HG03280 (cell line): ENCODE results near the gene SHISA7.
A peak's percentile ranks its signal among the peaks of the same experiment; 100 is the strongest.

ENCODE experiments used
- ATAC-seq: cut with Tn5 transposase; IDR thresholded peaks from one replicate; pipeline ENCODE4 v1.9.1; 2021; ENCODE audit warnings: mild to moderate bottlenecking, moderate library complexity; ENCODE audit not compliant: unreplicated experiment

SHISA7 gene

GRCh38 chr19:55482156-55482961 lies 39.3 kb upstream of the SHISA7 start:
- ATAC-seq, result no peak

DNA sequence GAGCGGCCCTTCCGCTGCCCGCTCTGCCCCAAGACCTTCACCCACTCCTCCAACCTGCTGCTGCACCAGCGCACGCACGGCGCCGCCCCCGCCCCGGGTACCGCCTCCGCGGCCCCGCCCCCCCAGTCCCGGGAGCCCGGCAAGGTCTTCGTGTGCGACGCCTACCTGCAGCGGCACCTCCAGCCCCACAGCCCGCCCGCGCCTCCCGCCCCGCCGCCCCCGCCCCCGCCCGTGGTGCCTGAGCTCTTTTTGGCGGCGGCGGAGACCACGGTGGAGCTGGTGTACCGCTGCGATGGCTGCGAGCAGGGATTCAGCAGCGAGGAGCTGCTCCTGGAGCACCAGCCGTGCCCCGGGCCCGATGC lies 38.7 kb upstream of the SHISA7 start:
- no peak for ATAC-seq

DNA sequence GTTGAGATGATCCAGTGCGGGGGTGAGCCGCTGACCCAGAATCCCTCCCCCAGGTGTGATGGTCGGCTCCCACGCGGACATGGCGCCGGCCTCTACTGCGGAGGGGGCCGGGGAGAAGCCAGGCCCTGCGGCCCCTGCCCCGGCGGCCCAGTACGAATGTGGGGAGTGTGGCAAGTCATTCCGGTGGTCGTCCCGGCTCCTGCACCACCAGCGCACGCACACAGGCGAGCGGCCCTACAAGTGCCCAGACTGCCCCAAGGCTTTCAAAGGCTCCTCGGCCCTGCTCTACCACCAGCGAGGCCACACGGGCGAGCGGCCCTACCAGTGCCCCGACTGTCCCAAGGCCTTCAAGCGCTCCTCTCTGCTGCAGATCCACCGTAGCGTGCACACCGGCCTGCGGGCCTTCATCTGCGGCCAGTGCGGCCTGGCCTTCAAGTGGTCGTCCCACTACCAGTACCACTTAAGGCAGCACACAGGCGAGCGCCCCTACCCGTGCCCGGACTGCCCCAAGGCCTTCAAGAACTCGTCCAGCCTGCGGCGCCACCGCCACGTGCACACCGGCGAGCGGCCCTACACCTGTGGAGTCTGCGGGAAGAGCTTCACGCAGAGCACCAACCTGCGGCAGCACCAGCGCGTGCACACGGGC lies 38.2 kb upstream of the SHISA7 start:
- no peak for ATAC-seq

DNA sequence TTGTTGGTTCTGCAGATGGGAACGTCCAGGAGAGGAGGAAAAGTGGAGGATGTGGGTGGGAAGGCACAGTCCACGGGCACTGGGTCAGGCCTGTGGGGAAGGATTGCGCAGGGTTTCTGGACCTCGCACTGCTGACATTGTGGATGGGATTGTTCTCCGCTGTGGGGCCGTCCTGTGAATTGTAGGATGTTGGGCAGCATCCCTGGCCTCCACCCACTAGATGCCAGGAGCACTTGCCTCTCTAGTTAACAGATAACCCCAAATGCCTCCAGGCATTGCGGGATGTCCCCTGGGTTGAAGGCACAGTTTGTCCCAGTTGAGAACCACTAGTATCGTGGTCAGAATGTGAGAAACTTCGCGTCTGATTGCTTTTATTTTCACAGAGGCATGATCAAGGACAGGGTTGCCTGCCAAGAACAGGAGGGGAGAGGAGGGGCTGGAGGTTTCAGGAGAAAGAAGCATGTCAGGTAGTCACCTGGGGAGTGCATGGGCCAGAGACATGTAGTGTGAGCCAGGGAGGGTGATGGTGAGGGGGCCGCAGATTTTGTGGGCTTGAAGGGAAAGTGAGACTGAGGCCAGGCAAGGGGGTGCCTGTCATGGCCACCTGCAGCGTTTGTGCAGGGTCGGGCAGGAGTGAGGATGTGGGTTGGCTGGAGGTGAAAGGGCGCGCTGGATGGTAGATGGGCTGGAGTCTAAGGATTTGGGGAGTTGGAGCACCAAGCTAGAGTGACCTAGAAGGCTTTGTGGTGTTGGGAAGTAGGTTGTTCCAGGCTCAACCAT lies 36.5 kb upstream of the SHISA7 start:
- ATAC-seq, result no peak

DNA sequence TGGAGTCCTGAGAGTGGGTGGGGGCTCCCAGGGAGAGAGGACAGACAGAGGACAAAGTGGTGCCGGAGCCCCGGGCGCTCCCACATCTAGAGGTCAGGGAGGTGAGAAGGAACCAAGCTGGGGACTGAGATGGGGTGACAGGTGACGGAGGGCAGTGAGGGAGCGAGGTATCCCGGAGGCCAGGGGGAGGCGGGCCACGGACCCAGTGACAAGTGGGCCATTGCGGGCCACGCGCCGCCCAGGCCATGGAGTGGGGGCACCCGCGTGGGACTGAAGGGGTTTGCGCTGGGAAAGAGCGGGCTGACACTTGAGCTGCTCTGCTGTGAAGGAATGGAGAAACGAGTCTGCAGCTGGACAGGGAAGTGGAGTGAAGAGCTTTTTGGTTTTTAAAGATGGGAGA lies 35.9 kb upstream of the SHISA7 start:
- no peak for ATAC-seq

DNA sequence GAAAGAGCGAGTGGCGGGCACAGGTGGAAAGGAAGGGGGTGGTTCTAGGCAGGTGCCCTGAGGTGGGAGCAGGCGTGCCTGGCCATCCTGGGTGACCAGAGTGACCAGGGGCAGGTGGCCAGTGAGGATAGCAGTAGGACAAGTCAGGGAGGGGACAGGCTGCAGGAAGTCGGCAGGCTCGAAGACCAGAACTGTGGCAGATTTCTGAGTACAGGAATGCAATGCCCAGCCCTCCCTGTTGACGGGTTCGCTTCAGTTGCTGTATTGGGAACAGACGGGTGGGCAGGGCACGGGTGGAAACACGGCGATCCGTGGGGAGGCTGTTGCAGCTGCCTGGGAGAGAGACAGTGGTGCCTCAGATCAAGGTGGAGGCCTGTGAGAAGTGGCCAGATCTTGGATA lies 35.3 kb upstream of the SHISA7 start:
- no peak for ATAC-seq

DNA sequence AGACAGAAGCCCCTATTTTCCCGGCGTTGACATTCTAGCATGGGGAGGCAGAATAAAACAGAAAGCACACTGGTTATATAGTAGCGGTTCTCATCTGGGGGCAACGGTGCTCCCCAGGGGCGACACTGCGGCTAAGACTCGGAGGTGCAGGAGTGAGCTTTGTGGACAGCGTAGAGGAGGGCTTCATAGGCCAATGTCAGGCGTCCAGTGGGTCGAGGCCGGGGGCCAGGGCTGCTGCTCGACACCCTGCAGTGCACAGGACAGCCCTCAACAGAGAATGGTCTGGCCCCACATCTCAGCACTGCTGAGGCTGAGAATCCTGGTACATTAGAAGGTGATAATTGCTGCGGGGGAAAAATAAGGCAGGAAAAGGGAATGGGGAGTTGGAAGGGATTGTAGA lies 34.8 kb upstream of the SHISA7 start:
- no peak for ATAC-seq

DNA sequence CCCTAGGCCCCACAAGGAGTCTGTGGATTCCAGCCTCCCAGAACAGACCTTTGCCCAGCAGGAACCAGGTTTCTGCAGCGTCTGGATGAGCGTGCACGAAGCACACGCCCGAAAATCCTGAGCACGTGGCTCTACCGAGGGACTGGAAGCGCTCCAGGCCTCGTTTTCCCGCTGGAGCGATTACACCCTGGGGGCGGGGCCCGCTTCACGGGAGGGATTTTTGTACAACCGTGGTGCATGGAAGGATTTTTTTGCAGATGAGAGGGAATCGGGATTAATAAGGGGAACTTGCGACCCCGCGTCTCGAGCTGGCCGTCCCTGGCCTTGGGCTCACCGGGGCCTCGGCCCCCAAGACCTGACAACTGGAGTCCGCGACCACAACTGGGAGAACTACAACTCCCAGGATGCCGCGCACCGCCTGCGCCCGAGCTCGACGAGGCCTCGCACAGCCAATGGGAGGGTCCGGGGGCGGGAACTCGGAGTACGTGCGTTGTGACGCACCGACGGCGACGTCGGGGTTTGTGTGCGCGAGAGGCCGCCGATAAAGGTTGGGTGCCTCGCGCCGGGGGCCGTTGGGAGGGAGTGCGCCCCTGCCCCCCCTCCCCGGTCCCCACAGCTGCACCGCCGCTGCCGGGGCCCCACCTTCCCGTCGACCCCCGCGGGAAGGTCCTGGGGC lies 33.1 kb upstream of the SHISA7 start, which contains the start of gene ZNF628:
Gene ZNF628 (plus strand): TSS at position 518 of the 676 bp plus-strand sequence. CDS start 3,294 bp downstream, outside the sequence.
- ATAC-seq, result peak; percentile 95

DNA sequence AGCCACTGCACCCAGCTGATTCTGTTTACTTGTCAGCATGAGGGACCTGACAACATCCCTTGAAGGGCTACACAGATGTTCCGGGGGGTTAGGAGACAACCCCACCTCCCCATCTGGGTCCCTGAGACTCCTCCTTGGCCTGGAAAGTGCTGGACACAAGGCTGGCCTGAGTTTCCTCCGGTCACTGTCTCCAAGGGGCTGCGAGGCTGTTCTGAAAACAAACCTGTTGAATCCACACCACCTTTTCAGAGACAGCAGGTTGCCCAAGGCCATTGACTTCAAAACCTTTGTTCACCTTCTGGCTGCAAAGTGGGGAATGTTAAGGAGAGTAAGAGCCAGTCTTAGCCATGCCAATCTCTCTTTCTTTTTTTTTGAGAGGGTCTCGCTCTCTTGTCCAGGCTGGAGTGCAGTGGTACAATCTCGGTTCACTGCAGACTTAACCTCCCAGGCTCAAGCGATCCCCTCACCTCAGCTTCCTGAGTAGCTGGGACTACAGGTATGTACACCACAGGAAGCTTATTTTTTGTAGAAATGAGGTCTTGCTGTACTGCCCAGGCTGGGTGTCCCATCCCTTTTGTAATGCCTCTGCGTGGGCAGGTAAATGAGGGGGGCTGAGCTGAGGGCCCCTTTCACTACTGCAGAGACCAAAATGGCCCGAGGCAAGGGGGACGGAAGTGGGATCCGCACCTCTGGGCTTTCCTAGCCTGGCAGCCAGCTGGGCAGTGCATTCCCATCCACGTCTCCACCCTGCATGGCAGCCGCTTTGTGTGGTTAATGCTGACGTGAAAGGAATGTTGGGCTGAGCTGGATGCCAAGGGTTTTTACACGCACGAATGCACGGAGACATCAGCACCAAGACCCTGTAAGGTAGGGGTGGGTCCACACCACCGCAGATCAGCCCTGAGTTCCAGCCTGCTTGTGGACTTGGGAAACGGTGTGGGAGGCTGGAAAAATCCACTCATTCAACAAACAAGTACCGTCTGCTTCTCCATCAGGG lies 31.5 kb upstream of the SHISA7 start:
- no peak for ATAC-seq

GRCh38 chr19:55473225-55474012 lies 30.3 kb upstream of the SHISA7 start:
- ATAC-seq, result no peak

DNA sequence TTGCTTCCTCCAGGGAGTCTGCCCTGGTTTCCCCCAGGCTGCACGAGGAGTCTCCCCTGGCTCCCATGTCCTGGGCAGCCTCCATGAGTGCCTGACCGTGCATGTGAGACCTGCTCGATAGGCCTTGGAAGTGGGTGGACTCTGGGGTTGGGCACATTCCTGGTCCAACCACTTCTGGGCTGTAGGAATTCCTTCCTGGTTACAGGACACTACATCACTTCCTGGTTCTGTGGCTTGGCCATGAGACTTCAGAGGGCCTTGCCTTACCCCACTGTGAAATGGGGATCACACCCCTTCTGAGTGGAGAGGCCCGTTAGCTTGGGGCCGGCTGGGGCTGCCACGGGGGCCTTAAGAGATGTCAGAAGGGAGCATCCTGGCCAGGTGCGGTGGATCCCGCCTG lies 29.4 kb upstream of the SHISA7 start:
- no peak for ATAC-seq

DNA sequence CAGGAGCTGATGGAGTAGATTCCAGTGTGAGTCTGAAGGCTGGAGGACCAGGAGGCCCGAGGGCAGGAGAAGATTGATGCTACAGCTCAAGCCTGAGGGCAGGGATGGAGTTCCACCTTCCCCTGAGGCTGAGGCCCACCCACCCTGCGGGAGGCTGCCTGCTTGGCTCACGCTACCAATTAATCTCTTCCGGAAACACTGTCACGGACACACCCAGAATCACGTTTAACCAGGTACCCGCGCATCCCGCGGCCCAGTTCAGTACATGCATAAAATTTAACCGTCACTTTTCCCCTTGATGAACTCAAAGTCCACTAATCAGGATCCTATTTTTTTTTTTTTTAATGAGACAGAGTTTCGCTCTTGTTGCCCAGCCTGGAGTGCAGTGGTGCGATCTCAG lies 28.2 kb upstream of the SHISA7 start:
- ATAC-seq, result no peak

- ATAC-seq, result no peak
These were observed 24.9 kb upstream of the SHISA7 start for GRCh38 chr19:55468054-55468393.

DNA sequence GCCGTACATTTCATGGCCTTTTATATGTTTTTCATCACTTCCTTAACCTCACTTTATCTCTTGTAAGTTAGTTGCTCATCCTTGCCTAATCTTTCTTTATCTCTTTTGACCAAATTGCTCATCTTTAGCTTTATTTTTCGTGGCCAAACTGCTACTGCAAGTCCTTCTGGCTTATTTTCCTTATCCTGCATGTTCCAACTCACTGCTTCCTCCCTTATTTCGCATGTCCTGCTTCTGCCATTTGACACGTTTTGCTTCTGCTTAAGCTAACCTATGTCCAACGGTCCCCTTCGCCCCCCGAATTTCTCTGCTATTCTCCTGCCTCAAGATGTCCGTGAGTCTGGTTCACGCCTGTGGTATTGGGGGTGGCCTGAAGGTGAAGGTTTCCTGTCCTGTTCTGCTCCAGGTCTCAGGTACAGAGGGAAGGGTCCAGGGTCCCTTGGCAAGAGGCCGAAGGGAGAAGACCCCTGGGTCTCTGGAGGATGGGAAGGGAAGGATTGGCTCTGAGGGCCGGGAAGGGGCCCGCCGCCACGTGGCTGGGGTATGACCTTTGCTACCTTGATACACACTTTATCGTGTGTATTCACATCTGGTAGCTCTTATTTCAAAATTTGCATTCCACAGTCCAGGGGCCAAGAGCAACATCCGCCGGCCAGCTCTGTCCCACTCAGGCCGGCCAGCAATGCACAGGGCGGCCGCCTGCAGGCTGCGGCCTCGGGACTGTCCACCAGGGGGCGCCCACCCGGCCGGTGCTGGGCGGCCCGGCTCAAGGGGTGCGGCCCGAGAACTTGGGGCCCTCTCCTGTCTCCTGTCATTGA lies 24.3 kb upstream of the SHISA7 start:
- peak; percentile 65 for ATAC-seq

DNA sequence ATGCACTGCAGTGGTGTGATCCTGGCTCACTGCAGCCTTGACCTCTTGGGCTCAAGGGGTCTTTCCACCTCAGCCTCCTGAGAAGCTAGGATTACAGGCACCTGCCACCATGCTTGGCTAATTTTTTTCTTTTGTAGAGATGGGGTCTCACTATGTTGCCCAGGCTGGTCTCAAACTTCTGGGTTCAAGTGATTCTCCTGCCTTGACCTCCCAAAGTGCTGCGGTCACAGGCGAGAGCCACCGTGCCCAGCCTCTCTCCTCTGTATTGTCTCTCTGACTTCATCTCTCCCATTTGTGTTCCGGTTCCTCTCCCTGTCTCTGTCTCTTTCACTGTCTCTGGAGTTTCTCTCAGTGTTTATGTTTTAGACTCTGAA lies 23.1 kb upstream of the SHISA7 start:
- no peak for ATAC-seq

DNA sequence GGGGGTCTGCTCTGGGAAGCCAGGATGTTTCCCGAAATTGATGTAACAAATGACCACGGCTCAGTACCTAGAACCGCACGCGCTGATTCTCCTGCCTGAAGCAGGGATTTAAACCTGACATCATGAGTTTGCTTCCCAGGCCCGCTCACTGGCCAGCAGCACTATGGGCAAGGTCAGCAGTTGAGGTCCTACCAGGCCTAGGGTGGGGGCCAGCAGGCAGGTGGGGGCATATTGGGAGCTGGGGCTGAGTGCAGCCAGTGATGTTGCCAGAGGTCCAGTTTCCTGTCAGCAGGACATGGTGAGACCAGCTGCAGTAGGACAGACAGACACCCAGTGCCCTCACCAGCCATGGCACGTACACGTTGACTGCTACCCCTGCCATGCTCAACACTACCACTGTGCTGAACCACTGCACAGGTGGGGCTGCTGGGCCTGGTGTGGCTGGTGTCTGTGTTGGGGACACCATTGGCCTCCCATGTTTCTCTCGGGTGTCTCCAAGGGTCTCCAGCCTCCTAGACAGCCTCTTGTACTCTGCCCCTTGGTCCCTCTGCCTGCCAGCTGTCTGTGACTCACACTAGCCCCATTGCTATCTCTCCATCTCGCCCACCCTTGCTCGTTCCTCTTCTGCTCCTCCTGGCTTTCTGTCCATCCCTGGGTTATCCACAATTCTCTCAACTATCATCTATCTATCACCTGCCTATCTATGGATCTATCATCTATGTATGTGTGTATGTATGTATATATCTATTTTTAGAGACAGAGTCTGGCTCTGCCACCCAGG lies 22.6 kb upstream of the SHISA7 start:
- ATAC-seq, result no peak

DNA sequence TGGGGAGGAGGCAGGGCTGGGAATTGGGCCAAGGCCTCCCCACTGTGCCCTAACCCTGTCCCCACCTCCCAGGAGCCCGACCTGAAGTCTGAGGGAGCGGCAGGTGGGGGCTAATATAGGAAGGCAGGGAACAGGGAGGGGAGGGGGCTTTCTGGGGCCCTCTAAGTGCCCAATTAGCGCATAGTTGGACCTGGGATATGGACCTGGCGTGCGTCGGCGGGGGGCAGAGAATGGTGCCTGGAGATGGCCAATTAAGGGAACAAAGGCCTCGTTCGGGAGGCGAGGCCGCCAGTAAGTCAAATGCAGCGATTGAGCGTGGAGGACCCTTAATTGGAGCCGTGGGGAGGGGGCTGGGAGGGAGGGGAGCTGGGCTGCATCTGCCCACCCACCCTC lies 21.6 kb upstream of the SHISA7 start, which contains the start of gene C19orf85:
Gene C19orf85 (minus strand): TSS at position 90 of the 393 bp plus-strand sequence. CDS start 197 bp downstream, outside the sequence.
- no peak for ATAC-seq
